ENCODE data around the gene TMEM121. TPM values are rescaled to one million over a fixed set of nuclear protein-coding genes. Genes with fewer than 3 reads are reported as not detected.

Gene TMEM121
- total RNA-seq, 2 experiments from 2014 or later, result 9.6 TPM

GRCh38 chr14:105496831-105497591 is 29.4 kb upstream of the TMEM121 start:
- Mint-ChIP-seq H3K4me1 (peaks cover 4% of the 10 kb centered on the region), H3K9me3 (no peaks in the 10 kb centered on the region), H3K27me3 (no peaks in the 10 kb centered on the region), H3K36me3 (ENCODE audit: low read depth) (peaks cover 3% of the 10 kb centered on the region), H3K4me3 (no peak overlapping the region), H3K27ac (no peak overlapping the region)
- no peak for DNase-seq
- ChIA-PET POLR2A (interaction anchor here (1.3 kb wide), 1 partner anchor 15 kb away, joined by 3 read pairs; no protein-coding TSS in a partner anchor), CTCF (no interaction called here)

- H3K27me3 Mint-ChIP-seq, result no peaks in the 10 kb centered on the region
- H3K36me3 Mint-ChIP-seq (ENCODE audit: low read depth), result peaks cover 3% of the 10 kb centered on the region
- CTCF ChIA-PET, result no interaction called here
- peaks cover 2% of the 10 kb centered on the region for H3K4me1 Mint-ChIP-seq
- no peak for DNase-seq
- POLR2A ChIA-PET, result interaction anchor here (1.3 kb wide), 1 partner anchor 16 kb away, joined by 3 read pairs; no protein-coding TSS in a partner anchor
- H3K9me3 Mint-ChIP-seq, result no peaks in the 10 kb centered on the region
- H3K4me3 Mint-ChIP-seq, result no peak overlapping the region
- no peak overlapping the region for H3K27ac Mint-ChIP-seq
Observed at GRCh38 chr14:105497671-105498429, 28.5 kb upstream of the TMEM121 start.

GRCh38 chr14:105498430-105499255 is 27.7 kb upstream of the TMEM121 start:
- POLR2A ChIA-PET, result no interaction called here
- H3K27ac Mint-ChIP-seq, result no peak overlapping the region
- CTCF ChIA-PET, result no interaction called here

GRCh38 chr14:105499256-105500035 is 26.9 kb upstream of the TMEM121 start:
- ChIA-PET CTCF (no interaction called here), POLR2A (interaction anchor here (3.6 kb wide), 1 partner anchor 8 kb away, joined by 14 read pairs; the partner anchor contains the start of gene TEDC1)
- no peaks in the 10 kb centered on the region for H3K4me1 Mint-ChIP-seq
- H3K27ac Mint-ChIP-seq, result no peak overlapping the region
- no peak for DNase-seq
- H3K36me3 Mint-ChIP-seq (ENCODE audit: low read depth), result no peaks in the 10 kb centered on the region
- no peaks in the 10 kb centered on the region for H3K9me3 Mint-ChIP-seq
- H3K27me3 Mint-ChIP-seq, result no peaks in the 10 kb centered on the region
- no peak overlapping the region for H3K4me3 Mint-ChIP-seq

More at GRCh38 chr14:105498430-105499255, 27.7 kb upstream of the TMEM121 start:
- Mint-ChIP-seq H3K4me3 (no peak overlapping the region), H3K9me3 (no peaks in the 10 kb centered on the region), H3K4me1 (no peaks in the 10 kb centered on the region), H3K27me3 (no peaks in the 10 kb centered on the region), H3K36me3 (ENCODE audit: low read depth) (no peaks in the 10 kb centered on the region)
- no peak for DNase-seq

GRCh38 chr14:105500036-105500725 is 26.2 kb upstream of the TMEM121 start:
- ChIA-PET CTCF (no interaction called here), POLR2A (interaction anchor here (3.6 kb wide), 1 partner anchor 9 kb away, joined by 14 read pairs; the partner anchor contains the start of gene TEDC1)
- no peaks in the 10 kb centered on the region for H3K27me3 Mint-ChIP-seq
- no peak overlapping the region for H3K4me3 Mint-ChIP-seq
- H3K4me1 Mint-ChIP-seq, result no peaks in the 10 kb centered on the region
- no peak for DNase-seq
- H3K9me3 Mint-ChIP-seq, result no peaks in the 10 kb centered on the region
- no peak overlapping the region for H3K27ac Mint-ChIP-seq
- no peaks in the 10 kb centered on the region for H3K36me3 Mint-ChIP-seq (ENCODE audit: low read depth)

- CTCF ChIA-PET, result no interaction called here
Observed at GRCh38 chr14:105500726-105501101, 25.7 kb upstream of the TMEM121 start.

GRCh38 chr14:105501504-105502291 is 24.7 kb upstream of the TMEM121 start:
- ChIA-PET CTCF (no interaction called here), POLR2A (interaction anchor here (0.8 to 3.6 kb wide), 3 partner anchors 10 to 45 kb away, joined by 3 to 14 read pairs (median 3); partner anchors contain the start of gene TEDC1)
- Mint-ChIP-seq H3K27me3 (no peaks in the 10 kb centered on the region), H3K4me1 (no peaks in the 10 kb centered on the region), H3K9me3 (no peaks in the 10 kb centered on the region), H3K4me3 (no peak overlapping the region), H3K36me3 (ENCODE audit: low read depth) (no peaks in the 10 kb centered on the region), H3K27ac (no peak overlapping the region)
- DNase-seq, result no peak

More at GRCh38 chr14:105500726-105501101, 25.7 kb upstream of the TMEM121 start:
- Mint-ChIP-seq H3K27ac (no peak overlapping the region), H3K27me3 (no peaks in the 10 kb centered on the region), H3K36me3 (ENCODE audit: low read depth) (no peaks in the 10 kb centered on the region), H3K4me3 (no peak overlapping the region), H3K9me3 (no peaks in the 10 kb centered on the region), H3K4me1 (no peaks in the 10 kb centered on the region)
- DNase-seq, result no peak
- POLR2A ChIA-PET, result interaction anchor here (3.6 kb wide), 1 partner anchor 9 kb away, joined by 14 read pairs; the partner anchor contains the start of gene TEDC1

- peaks cover 1% of the 10 kb centered on the region for H3K4me1 Mint-ChIP-seq
- H3K27ac Mint-ChIP-seq, result no peak overlapping the region
- ChIA-PET CTCF (no interaction called here), POLR2A (interaction anchor here (1.1 to 3.6 kb wide), 2 partner anchors 11 to 22 kb away, joined by 3 to 14 read pairs; partner anchors contain the start of gene TEDC1)
- H3K27me3 Mint-ChIP-seq, result peaks cover 2% of the 10 kb centered on the region
- no peak overlapping the region for H3K4me3 Mint-ChIP-seq
- H3K9me3 Mint-ChIP-seq, result no peaks in the 10 kb centered on the region
- no peaks in the 10 kb centered on the region for H3K36me3 Mint-ChIP-seq (ENCODE audit: low read depth)
- no peak for DNase-seq
Observed at GRCh38 chr14:105502446-105503295, 23.7 kb upstream of the TMEM121 start.

GRCh38 chr14:105503296-105503640 is 23.1 kb upstream of the TMEM121 start:
- peaks cover 6% of the 10 kb centered on the region for H3K27me3 Mint-ChIP-seq
- H3K4me3 Mint-ChIP-seq, result no peak overlapping the region
- DNase-seq, result no peak
- no peaks in the 10 kb centered on the region for H3K36me3 Mint-ChIP-seq (ENCODE audit: low read depth)
- H3K9me3 Mint-ChIP-seq, result no peaks in the 10 kb centered on the region
- CTCF ChIA-PET, result no interaction called here
- peaks cover 5% of the 10 kb centered on the region for H3K4me1 Mint-ChIP-seq
- POLR2A ChIA-PET, result no interaction called here
- H3K27ac Mint-ChIP-seq, result no peak overlapping the region

GRCh38 chr14:105503935-105504692 is 22.3 kb upstream of the TMEM121 start:
- DNase-seq, result no peak
- H3K36me3 Mint-ChIP-seq (ENCODE audit: low read depth), result no peaks in the 10 kb centered on the region
- no peak overlapping the region for H3K27ac Mint-ChIP-seq
- peaks cover 5% of the 10 kb centered on the region for H3K4me1 Mint-ChIP-seq
- peaks cover 11% of the 10 kb centered on the region for H3K27me3 Mint-ChIP-seq
- CTCF ChIA-PET, result no interaction called here
- POLR2A ChIA-PET, result no interaction called here
- H3K4me3 Mint-ChIP-seq, result no peak overlapping the region
- H3K9me3 Mint-ChIP-seq, result no peaks in the 10 kb centered on the region

Measured in activated CD4-positive, alpha-beta memory T cell treated with anti-CD3 and anti-CD28 coated beads, Interleukin-2, amount 10 ng/mL, durations not matched to agents 7 days and 5 days (primary cell).